Heart left ventricle (tissue), 16 donors: ENCODE data around the gene HMG20A. TPM values are rescaled to one million over a fixed set of nuclear protein-coding genes. Genes with fewer than 3 reads are reported as not detected.

ENCODE experiments used
- ATAC-seq, 4 donors: fragments of 200-7000 bp; cut with Tn5 transposase; one replicate each; pipeline ENCODE4 v1.9.1; 2020 to 2022; ENCODE audit warnings: moderate library complexity in 4 of 4, mild to moderate bottlenecking in 3 of 4, moderate number of reproducible peaks in 1 of 4
- DNase-seq, 5 donors: peaks; one replicate each; pipeline ENCODE4 v3.0.0-alpha.2; 2020
- H3K27ac ChIP-seq, 12 donors: fragments of 200-600 bp; sonication (generic) in 4 of 12; one replicate each; pipeline versions ENCODE4 v1.5.0 to v1.8.0; 2016 to 2022; ENCODE audit warnings: mild to moderate bottlenecking in 2 of 12
- H3K27me3 ChIP-seq, 9 donors: fragments of 200-600 bp; sonication (generic) in 2 of 9; one replicate each; pipeline versions ENCODE4 v1.5.1 to v1.8.0; 2016 to 2022; ENCODE audit warnings: mild to moderate bottlenecking in 3 of 9
- H3K36me3 ChIP-seq, 9 donors: fragments of 200-600 bp; sonication (generic) in 2 of 9; one replicate each; pipeline versions ENCODE4 v1.5.0 to v1.8.0; 2018 to 2022; ENCODE audit warnings: mild to moderate bottlenecking in 2 of 9
- H3K4me1 ChIP-seq, 12 donors: fragments of 200-600 bp; sonication (generic) in 4 of 12; one replicate each; pipeline versions ENCODE4 v1.5.0 to v1.8.0; 2016 to 2022; ENCODE audit warnings: mild to moderate bottlenecking in 3 of 12
- H3K4me3 ChIP-seq, 12 donors: fragments of 200-600 bp; sonication (generic) in 4 of 12; one replicate each; pipeline versions ENCODE4 v1.5.0 to v1.8.0; 2017 to 2022; ENCODE audit warnings: mild to moderate bottlenecking in 9 of 12, moderate library complexity in 4 of 12
- H3K9me3 ChIP-seq, 12 donors: fragments of 200-600 bp; sonication (generic) in 4 of 12; one replicate each; pipeline versions ENCODE4 v1.5.0 to v1.8.0; 2016 to 2022; ENCODE audit warnings: mild to moderate bottlenecking in 1 of 12
- POLR2A ChIP-seq, 2 donors: fragments of 450-650 bp; IDR thresholded peaks; one replicate each; pipeline ENCODE4 v1.6.1; 2017; ENCODE audit warnings: antibody characterized with exemption in 2 of 2, mild to moderate bottlenecking in 2 of 2, moderate library complexity in 2 of 2
- WGBS, 4 donors: extraction: QIAGEN DNeasy Blood & Tissue Kit in 2 of 4; methylation state at CpG; one replicate each; pipeline versions ENCODE4 v1.1.5 to v1.1.7; 2013 to 2018; 5-methylcytosine and 5-hydroxymethylcytosine counted together
- intact Hi-C, 10 donors: fragments of 100-400 bp; cut with DNase I; formaldehyde crosslinking; loops; one replicate each; pipeline versions ENCODE4 v1.11.1 to v1.14.2; 2022
- polyA plus RNA-seq, 2 donors: library from polyadenylated mRNA; stranded (reverse); fragments of 200-250 nt; gene quantifications; one replicate each; pipeline ENCODE4 v1.2.3, GENCODE V29; 2013
- total RNA-seq, 9 donors: library from RNA; depleted of rRNA in 2 of 9; stranded (reverse); fragments of >200 nt in 2 of 9; fragmentation: NEBNext Ultra II Directional in 3 of 9; extraction: Animal tissue kit (Norgen Biotek cat#: 25700) in 3 of 9; gene quantifications; one replicate each; pipeline versions ENCODE4 v1.1.0 to v1.2.4, GENCODE V29; 2016 to 2023
- TF ChIP-seq, protein P1 (sequence below), 12 donors: fragments of 200-600 bp; sonication (generic) in 4 of 12; IDR thresholded peaks; one replicate each; pipeline versions ENCODE4 v1.5.0 to v1.8.0; 2018 to 2022; ENCODE audit warnings: antibody characterized with exemption in 12 of 12, mild to moderate bottlenecking in 5 of 12
- donor health status: ischemic (EF 13 %, LVEDD 7.1; RV severe dilation, severe dysfunction).
- donor health status: healthy with polysubstance abuse.
- donor health status: DM: no; HTN: yes; CAD: no.
- donor health status: DM: no; HTN: no; CAD: no.
- donor health status: ischemic (EF 25% LVEDD 6.9; RV normal size, moderate dysfunction).
- donor health status: ischemic (EF 25% LVEDD 5.7; RV mildly dilated, moderate dysfunction).
- donor health status: healthy.
- donor health status: DM: yes; HTN: yes; CAD: no.
- donor health status: ischemic (EF 35%, LVEDD 5.7; RV mildly dilated, moderate dysfunction).
- donor health status: nonischemic (EF 11% LVEDD 7.7; RV severe dilation, severe dysfunction).
- donor health status: DM: yes; HTN: yes; CAD: no.
- donor health status: PGD.
- donor health status: ischemic (EF 29% LVEDD 5.4; RV normal size, mild dysfunction).
- donor health status: nonischemic (EF 23%, LVEDD 6.1; RV moderate dilation, normal function).

The HMG20A gene
- total and polyA plus RNA-seq, 11 donors, result 14.8 to 54.1 (median 32.0) TPM

DNA sequence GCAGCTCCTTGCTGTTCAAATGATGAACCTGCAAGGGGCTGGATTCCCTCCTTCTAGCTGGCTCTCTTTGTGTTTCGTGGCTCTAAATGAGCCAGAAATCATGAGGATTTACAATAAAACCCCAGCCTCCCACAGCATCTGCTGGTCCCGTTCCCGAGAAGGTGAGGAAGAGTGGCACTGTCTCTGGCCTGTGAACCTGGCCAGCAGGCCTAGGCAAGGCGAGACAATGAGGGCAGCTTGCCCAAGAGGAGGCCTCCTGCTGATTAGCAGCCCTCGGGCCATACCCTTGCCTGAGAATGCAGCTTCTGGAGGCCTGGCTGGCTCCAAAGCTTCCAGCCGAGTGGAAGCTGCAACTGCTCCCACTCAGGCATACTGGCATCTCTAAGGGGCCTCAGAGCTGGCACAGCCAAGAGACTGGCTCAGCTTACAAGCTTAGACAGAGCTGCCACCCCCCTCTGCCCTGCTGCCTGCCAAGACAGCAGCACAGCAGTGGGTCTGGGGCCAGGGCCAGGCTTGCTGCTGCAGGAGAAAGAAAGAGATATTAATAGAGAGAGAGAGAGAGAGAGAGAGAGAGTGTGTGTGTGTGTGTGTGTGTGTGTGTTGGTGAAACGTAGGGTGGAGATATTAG, 76.5 kb downstream of the HMG20A start:
- Histone ChIP-seq H3K27ac (peak overlapping the region; percentile 53 to 96 (median 90)), H3K27me3 (no peaks in the 10 kb centered on the region), H3K36me3 (no peaks in the 10 kb centered on the region), H3K4me3 (peak overlapping the region in 9 of 12 donors; percentile 8 to 39 (median 22)), H3K9me3 (no peaks in the 10 kb centered on the region), H3K4me1 (peaks cover 3 to 85% (median 66%) of the 10 kb centered on the region in 12 donors)
- WGBS, 4 donors, result 3 to 15% (median 8%) methylated on average over 5 to 7 of the region's 7 CpGs
- ATAC-seq (peak; percentile 93 to 95 (median 94)), DNase-seq (peak; percentile 86 to 96 (median 89))
- TF ChIP-seq POLR2A (IDR thresholded peaks at IDR 0.05), result no peak
- TF ChIP-seq, protein P1, sequence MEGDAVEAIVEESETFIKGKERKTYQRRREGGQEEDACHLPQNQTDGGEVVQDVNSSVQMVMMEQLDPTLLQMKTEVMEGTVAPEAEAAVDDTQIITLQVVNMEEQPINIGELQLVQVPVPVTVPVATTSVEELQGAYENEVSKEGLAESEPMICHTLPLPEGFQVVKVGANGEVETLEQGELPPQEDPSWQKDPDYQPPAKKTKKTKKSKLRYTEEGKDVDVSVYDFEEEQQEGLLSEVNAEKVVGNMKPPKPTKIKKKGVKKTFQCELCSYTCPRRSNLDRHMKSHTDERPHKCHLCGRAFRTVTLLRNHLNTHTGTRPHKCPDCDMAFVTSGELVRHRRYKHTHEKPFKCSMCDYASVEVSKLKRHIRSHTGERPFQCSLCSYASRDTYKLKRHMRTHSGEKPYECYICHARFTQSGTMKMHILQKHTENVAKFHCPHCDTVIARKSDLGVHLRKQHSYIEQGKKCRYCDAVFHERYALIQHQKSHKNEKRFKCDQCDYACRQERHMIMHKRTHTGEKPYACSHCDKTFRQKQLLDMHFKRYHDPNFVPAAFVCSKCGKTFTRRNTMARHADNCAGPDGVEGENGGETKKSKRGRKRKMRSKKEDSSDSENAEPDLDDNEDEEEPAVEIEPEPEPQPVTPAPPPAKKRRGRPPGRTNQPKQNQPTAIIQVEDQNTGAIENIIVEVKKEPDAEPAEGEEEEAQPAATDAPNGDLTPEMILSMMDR (IDR thresholded peaks at IDR 0.05), result peak in 3 of 12 donors; percentile 5 to 45 (median 29)
- intact Hi-C loops, result loop anchor here (1.0 to 5.0 kb wide), 11 partner anchors 45 to 380 kb away; partner anchors contain the start of genes HMG20A (in 6 of the 10) and PEAK1 (in 6 of the 10)

DNA sequence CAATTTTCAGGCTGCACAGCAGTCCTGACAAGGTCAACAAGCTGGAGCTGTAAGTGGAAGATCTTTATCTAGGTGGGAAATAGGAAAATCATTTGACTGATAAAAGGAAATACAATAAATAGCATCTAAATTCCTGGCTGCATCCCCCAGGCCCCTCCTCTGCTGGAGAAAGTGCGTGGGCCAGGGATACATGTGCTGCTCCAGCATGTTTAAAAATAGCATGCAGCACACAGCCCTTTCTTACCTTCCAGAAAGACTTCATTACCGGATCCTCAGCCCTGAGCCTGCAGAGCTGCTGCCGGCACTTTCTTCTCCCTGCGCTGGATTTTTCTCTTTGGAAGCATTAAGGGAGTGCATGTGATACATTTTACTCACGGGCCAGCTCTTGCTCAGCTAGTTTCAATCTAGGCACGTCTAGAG, 77.3 kb downstream of the HMG20A start:
- H3K27ac ChIP-seq, result peak overlapping the region; percentile 77 to 96 (median 90)
- intact Hi-C loops, result loop anchor here (1.0 to 5.0 kb wide), 12 partner anchors 44 to 381 kb away; partner anchors contain the start of genes HMG20A (in 6 of the 10) and PEAK1 (in 6 of the 10)
- peak in 4 of 5 donors; percentile 43 to 74 (median 67) for DNase-seq
- peak overlapping the region in 4 of 12 donors; percentile 6 to 37 (median 18) for H3K4me3 ChIP-seq
- H3K4me1 ChIP-seq, result peaks cover 3 to 82% (median 63%) of the 10 kb centered on the region in 12 donors
- no peaks in the 10 kb centered on the region for H3K27me3 ChIP-seq
- H3K9me3 ChIP-seq, result no peaks in the 10 kb centered on the region
- 1 to 19% (median 6%) methylated on average over 6 of the region's 6 CpGs for WGBS, 4 donors
- H3K36me3 ChIP-seq, result no peaks in the 10 kb centered on the region
- TF ChIP-seq, protein P1 (IDR thresholded peaks at IDR 0.05), result no peak
- no peak for TF ChIP-seq POLR2A (IDR thresholded peaks at IDR 0.05)
- ATAC-seq, result peak; percentile 52 to 70 (median 64)

DNA sequence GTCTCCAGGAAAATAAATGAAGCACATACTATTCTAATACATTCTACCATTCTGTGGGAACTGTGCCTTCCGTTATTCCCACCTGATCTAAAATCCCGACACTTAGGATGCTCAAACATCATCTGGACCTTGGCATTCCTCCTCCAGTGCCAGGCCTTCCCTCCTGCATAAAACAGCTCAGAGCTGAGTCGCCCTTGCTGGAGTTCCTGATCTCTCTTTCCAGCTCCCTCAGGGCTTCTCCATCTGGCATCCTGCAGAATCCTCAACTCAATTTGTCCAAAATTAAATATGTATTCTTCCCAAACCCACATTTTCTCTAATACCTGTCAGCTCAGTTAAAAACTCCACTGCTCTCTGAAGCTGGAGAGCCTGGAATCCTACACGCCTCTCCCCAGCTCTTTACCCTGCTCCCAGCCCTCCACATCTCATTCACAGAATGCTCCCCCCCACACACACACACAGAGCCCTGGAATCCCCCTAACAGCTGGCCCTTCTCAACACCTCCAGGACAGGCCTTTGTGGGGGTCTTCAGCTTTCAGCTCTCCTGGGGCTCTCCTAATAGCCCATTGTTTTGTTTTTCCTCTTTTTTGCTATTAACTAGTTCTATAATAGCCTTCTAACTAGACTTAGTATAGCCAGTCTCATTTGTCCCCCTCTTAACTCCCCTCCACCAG, 78.5 kb downstream of the HMG20A start:
- Histone ChIP-seq H3K27me3 (no peaks in the 10 kb centered on the region), H3K36me3 (no peaks in the 10 kb centered on the region), H3K4me3 (no peak overlapping the region), H3K4me1 (peaks cover 3 to 75% (median 54%) of the 10 kb centered on the region in 12 donors), H3K9me3 (no peaks in the 10 kb centered on the region), H3K27ac (peak overlapping the region in 11 of 12 donors; percentile 85 to 96 (median 90))
- WGBS, 4 donors, result 63 to 76% (median 69%) methylated on average over 4 of the region's 4 CpGs
- ATAC-seq (no peak), DNase-seq (no peak)
- TF ChIP-seq, protein P1 (IDR thresholded peaks at IDR 0.05), result no peak
- TF ChIP-seq POLR2A (IDR thresholded peaks at IDR 0.05), result no peak
- intact Hi-C loops, result loop anchor here in 8 of 10 donors (5.0 kb wide), 6 partner anchors 43 to 382 kb away; partner anchors contain the start of genes HMG20A (in 1 of the 8) and PEAK1 (in 1 of the 8)

DNA sequence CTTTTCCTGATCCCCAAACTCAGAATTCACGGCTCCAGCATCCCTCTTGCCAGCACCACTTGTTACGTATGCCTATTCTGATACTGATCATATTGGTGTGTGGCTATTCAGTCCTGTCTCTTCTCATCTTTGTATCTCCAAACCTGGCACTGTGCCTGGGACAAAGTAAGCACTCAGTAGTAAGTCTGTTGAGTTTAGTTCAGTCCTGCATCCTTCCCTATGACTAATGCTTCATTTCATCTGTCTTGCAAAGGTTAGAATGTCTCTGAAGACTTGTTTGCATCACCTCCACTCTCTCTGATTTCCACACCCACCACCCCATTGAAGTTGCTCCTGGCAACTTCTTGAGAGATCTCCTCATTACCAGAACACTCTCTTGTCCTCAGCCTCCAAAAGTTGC, 80.3 kb downstream of the HMG20A start:
- no peak for TF ChIP-seq POLR2A (IDR thresholded peaks at IDR 0.05)
- DNase-seq (no peak), ATAC-seq (no peak)
- Histone ChIP-seq H3K27me3 (no peaks in the 10 kb centered on the region), H3K36me3 (no peaks in the 10 kb centered on the region), H3K9me3 (no peaks in the 10 kb centered on the region), H3K4me1 (peaks cover 3 to 74% (median 51%) of the 10 kb centered on the region in 12 donors), H3K27ac (no peak overlapping the region), H3K4me3 (no peak overlapping the region)
- intact Hi-C loops, result loop anchor here in 2 of 10 donors (5.0 to 10.0 kb wide), 3 partner anchors 36 to 386 kb away; no protein-coding TSS in a partner anchor
- WGBS, 4 donors, result 64 to 79% (median 70%) methylated on average over 2 of the region's 2 CpGs
